ENCODE measurements around the gene SHC3. TPM values are rescaled to one million over a fixed set of nuclear protein-coding genes. Genes with fewer than 3 reads are reported as not detected.

Gene SHC3
- total RNA-seq, 1 experiment from 2014 or later: 0.27 TPM

GRCh38 chr9:89000973-89001916 lies 177.4 kb downstream of the SHC3 start (continued):
- no peak for TF ChIP-seq REST (IDR thresholded peaks at IDR 0.05; ENCODE audit: low read depth)
- TF ChIP-seq SRF (IDR thresholded peaks at IDR 0.05; ENCODE audit: low read depth): no peak
- TF ChIP-seq POLR2AphosphoS5 (IDR thresholded peaks at IDR 0.05; ENCODE audit: low read depth, low read length): no peak

- Histone ChIP-seq H3K4me2 (ENCODE audit: low read length) (peak overlapping the region; percentile 46; the same call in 1 of the 2 replicates), H3K36me3 (ENCODE audit: control insufficient read depth in 1 of 2, insufficient read depth in 2 of 2, low read length in 2 of 2) (no peaks in the 10 kb centered on the region), H3K27ac (ENCODE audit: low read depth, low read length) (no peak overlapping the region), H3K9me2 (ENCODE audit: insufficient read depth) (no peaks in the 10 kb centered on the region), H4K20me1 (ENCODE audit: insufficient read depth) (no peaks in the 10 kb centered on the region), H3K9me3 (ENCODE audit: control insufficient read depth in 1 of 2, insufficient read depth in 1 of 2, low read depth in 1 of 2, low read length in 2 of 2) (no peaks in the 10 kb centered on the region), H3K9ac (ENCODE audit: low read length) (no peak overlapping the region), H3K27me3 (ENCODE audit: insufficient read depth, low read length) (peaks cover 6% of the 10 kb centered on the region), H3K4me3 (replicated peaks in 1 of 2; ENCODE audit: low read depth in 1 of 2, low read length in 2 of 2) (no peak overlapping the region), H2AFZ (ENCODE audit: low read depth, low read length, poor library complexity, severe bottlenecking) (peak overlapping the region; percentile 91), H3K4me1 (ENCODE audit: control insufficient read depth in 1 of 2, insufficient read depth in 2 of 2, low read length in 2 of 2) (peaks cover 0 to 8% of the 10 kb centered on the region in 2 experiments; a peak in 1 of 4 replicates), H3K79me2 (ENCODE audit: insufficient read depth, low read length) (no peaks in the 10 kb centered on the region)
- ATAC-seq: no peak
- DNase-seq (ENCODE audit: low read depth, low spot score): no peak
- POLR2A ChIA-PET: interaction anchor here (1.4 kb wide), 1 partner anchor 405 kb away, joined by 4 read pairs; no protein-coding TSS in a partner anchor
- no TSS peak for BruUV-seq (replicated peaks)
- RAD21 ChIA-PET (ENCODE audit: low non-redundant PET in 1 of 2, low total read pairs in 2 of 2, uncharacterized antibody in 2 of 2, unreplicated experiment in 2 of 2): no interaction called here
- CTCF ChIA-PET: interaction anchor here (0.8 to 1.7 kb wide), 12 partner anchors 22 to 1314 kb away, joined by 3 to 14 read pairs (median 4); no protein-coding TSS in a partner anchor
- intact Hi-C loops (cut with micrococcal nuclease): loop anchor here (2.0 to 10.0 kb wide), 6 partner anchors 113 to 1316 kb away; no protein-coding TSS in a partner anchor
- TF ChIP-seq SP1 (IDR thresholded peaks at IDR 0.05; ENCODE audit: low read depth) (no peak), CBX3 (IDR thresholded peaks at IDR 0.05; ENCODE audit: low read depth) (no peak), POLR2AphosphoS5 (IDR thresholded peaks at IDR 0.05; ENCODE audit: low read depth, low read length) (no peak), ELF1 (IDR thresholded peaks at IDR 0.05; ENCODE audit: borderline replicate concordance, low read depth) (no peak), JUND (IDR thresholded peaks at IDR 0.05) (no peak), TCF7L2 (IDR thresholded peaks at IDR 0.05; ENCODE audit: borderline replicate concordance, extremely low read depth, insufficient read depth, insufficient read length) (no peak), EGR1 (IDR thresholded peaks at IDR 0.05; ENCODE audit: low read depth) (no peak), FOSL1 (IDR thresholded peaks at IDR 0.05; ENCODE audit: low read depth) (no peak), POLR2A (IDR thresholded peaks at IDR 0.05; ENCODE audit: borderline replicate concordance, extremely low read depth, insufficient read depth, insufficient read length) (no peak), YY1 (IDR thresholded peaks at IDR 0.05; ENCODE audit: extremely low read depth, insufficient replicate concordance, low read depth, low read length) (no peak), REST (IDR thresholded peaks at IDR 0.05; ENCODE audit: low read depth) (no peak), EZH2phosphoT487 (IDR thresholded peaks at IDR 0.05; ENCODE audit: borderline replicate concordance) (no peak), EZH2 (IDR thresholded peaks at IDR 0.05) (no peak)
- TF ChIP-seq, protein P1, sequence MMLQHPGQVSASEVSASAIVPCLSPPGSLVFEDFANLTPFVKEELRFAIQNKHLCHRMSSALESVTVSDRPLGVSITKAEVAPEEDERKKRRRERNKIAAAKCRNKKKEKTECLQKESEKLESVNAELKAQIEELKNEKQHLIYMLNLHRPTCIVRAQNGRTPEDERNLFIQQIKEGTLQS (IDR thresholded peaks at IDR 0.05): no peak
- TF ChIP-seq, protein P2, sequence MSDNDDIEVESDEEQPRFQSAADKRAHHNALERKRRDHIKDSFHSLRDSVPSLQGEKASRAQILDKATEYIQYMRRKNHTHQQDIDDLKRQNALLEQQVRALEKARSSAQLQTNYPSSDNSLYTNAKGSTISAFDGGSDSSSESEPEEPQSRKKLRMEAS (IDR thresholded peaks at IDR 0.05): no peak
These were observed 178.2 kb downstream of the SHC3 start for GRCh38 chr9:89000371-89000781.

Measured in HCT116 (cell line).